A673 (cell line): Measurements from ENCODE around the gene GNG4.

Experiments
- EZH2 ChIP-seq: fragments of 200-600 bp; sonication (generic); IDR thresholded peaks from 2 replicates; pipeline ENCODE4 v1.6.1; 2017; ENCODE audit warnings: borderline replicate concordance, low read depth, mild to moderate bottlenecking, mixed read lengths, antibody characterized with exemption, low read length; ENCODE audit not compliant: poor library complexity, severe bottlenecking
- TF ChIP-seq, protein P1 (sequence below): fragments of 300-800, 200-600 bp; sonication (generic); conservative IDR thresholded peaks from 2 replicates; pipeline ENCODE4 v1.5.1; 2017; ENCODE audit warnings: low read depth, mild to moderate bottlenecking, antibody characterized with exemption, low read length, moderate library complexity, mixed read lengths

DNA sequence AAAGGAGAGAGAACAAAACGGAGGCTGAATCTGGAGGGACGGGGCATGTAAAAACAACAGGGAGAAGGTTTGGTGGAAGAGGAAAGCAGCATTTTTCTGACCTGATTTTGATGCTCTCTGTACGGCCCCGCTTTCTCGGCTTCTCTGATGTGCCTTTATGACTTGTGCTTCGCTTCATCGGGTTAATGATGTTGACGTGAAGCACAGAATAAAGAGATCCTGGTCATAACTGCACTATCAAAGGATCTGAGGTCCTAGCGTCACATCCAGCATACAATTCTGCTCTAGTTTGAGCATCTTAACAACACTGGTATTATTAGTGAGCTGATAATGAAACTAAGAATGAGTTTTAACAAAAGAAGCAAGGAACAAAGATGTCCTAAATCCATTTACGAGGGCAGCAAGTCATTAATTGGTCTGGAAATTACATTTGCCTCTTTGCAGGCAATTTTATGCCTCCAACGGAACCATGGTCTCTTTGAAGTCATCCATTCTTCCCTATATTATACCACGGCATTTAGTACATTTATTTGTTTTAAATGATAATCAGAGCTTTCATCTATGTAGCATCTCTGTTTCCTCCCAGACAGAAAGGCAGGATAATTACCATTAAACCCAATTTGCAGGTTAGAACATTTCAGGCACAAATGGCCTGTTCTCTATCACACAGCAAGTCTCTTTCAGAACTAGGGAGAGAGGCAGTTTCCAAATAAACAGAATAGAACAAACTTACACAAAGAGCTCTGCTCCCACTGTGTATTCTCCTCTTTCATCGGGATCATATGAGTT lies 100.0 kb downstream of the GNG4 start:
- TF ChIP-seq, protein P1, sequence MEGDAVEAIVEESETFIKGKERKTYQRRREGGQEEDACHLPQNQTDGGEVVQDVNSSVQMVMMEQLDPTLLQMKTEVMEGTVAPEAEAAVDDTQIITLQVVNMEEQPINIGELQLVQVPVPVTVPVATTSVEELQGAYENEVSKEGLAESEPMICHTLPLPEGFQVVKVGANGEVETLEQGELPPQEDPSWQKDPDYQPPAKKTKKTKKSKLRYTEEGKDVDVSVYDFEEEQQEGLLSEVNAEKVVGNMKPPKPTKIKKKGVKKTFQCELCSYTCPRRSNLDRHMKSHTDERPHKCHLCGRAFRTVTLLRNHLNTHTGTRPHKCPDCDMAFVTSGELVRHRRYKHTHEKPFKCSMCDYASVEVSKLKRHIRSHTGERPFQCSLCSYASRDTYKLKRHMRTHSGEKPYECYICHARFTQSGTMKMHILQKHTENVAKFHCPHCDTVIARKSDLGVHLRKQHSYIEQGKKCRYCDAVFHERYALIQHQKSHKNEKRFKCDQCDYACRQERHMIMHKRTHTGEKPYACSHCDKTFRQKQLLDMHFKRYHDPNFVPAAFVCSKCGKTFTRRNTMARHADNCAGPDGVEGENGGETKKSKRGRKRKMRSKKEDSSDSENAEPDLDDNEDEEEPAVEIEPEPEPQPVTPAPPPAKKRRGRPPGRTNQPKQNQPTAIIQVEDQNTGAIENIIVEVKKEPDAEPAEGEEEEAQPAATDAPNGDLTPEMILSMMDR: no peak
- TF ChIP-seq EZH2: no peak
